GM12878 (cell line): Measurements from ENCODE around the gene STAM2. TPM values are rescaled to one million over a fixed set of nuclear protein-coding genes. Genes with fewer than 3 reads are reported as not detected.
A peak's percentile ranks its signal among the peaks of the same experiment; 100 is the strongest.
"Not testable (repeated sequence)": the region's sequence is repeated elsewhere in the genome, so short reads cannot be mapped to it uniquely, and the experiment has no call there.

Experiments used
- ATAC-seq: fragments of 200-7000 bp; cut with Tn5 transposase; 3 replicates; pipeline ENCODE4 v1.9.1; 2020; ENCODE audit warnings: mild to moderate bottlenecking, moderate library complexity
- BruUV-seq: library from RNA; stranded (reverse); fragments of 400-500 nt; replicated peaks from 2 replicates; lab custom pipeline; 2021; lab: Mats Ljungman, UMichigan
- CTCF ChIA-PET: fragments of 300-600 bp; sonication (Branson Sonifier 250); formaldehyde crosslinking; extraction: SDS; loops from one replicate; lab custom pipeline; 2021; ENCODE audit warnings: inconsistent platforms; lab: Yijun Ruan, JAX
- POLR2A ChIA-PET: fragments of 350-600 bp; formaldehyde crosslinking; extraction: SDS; loops from one replicate; lab custom pipeline; 2021; ENCODE audit warnings: inconsistent platforms; lab: Charles Lee
- RAD21 ChIA-PET: fragments of 300-600 bp; sonication (Branson Sonifier 250); formaldehyde crosslinking; loops from one replicate; lab custom pipeline; 2023; ENCODE audit warnings: antibody characterized with exemption; ENCODE audit not compliant: unreplicated experiment; lab: Charles Lee
- SMC1A ChIA-PET: fragments of 300-600 bp; sonication (Branson Sonifier 250); formaldehyde crosslinking; loops from one replicate; lab custom pipeline; 2023; ENCODE audit not compliant: unreplicated experiment, uncharacterized antibody; lab: Charles Lee
- DNase-seq: peaks from one replicate; pipeline ENCODE4 v3.0.0-alpha.2; 2011; ENCODE audit warnings: low read depth, low spot score
- FAIRE-seq: peaks from 3 replicates; lab custom pipeline; 2011; peaks lifted over from hg19 to GRCh38; lab: Jason Lieb, UNC
- H2AFZ ChIP-seq: 2 replicates; pipeline ENCODE4 v1.6.0; 2011; ENCODE audit warnings: low read depth, low read length, control low read depth; ENCODE audit not compliant: control insufficient read depth
- H3K27ac ChIP-seq: 2 replicates; pipeline ENCODE4 v1.5.1; 2011; ENCODE audit warnings: control low read depth; ENCODE audit not compliant: control insufficient read depth, insufficient read depth
- H3K27me3 ChIP-seq, 2 experiments: replicated peaks in 1 of 2; 2 replicates each; pipeline versions ENCODE4 v1.6.0 to v1.6.1; 2011; ENCODE audit warnings: low read length in 1 of 2; ENCODE audit not compliant: control insufficient read depth in 2 of 2, insufficient read depth in 2 of 2
- H3K36me3 ChIP-seq, 2 experiments: 2 replicates each; pipeline ENCODE4 v1.5.1; 2011; ENCODE audit warnings: low read length in 1 of 2; ENCODE audit not compliant: control insufficient read depth in 2 of 2, insufficient read depth in 2 of 2
- H3K4me1 ChIP-seq: 2 replicates; pipeline ENCODE4 v1.6.1; 2011; ENCODE audit warnings: mild to moderate bottlenecking, low read length, moderate library complexity, mixed read lengths; ENCODE audit not compliant: control insufficient read depth, insufficient read depth
- H3K4me2 ChIP-seq: 2 replicates; pipeline ENCODE4 v1.6.0; 2011; ENCODE audit warnings: control low read depth; ENCODE audit not compliant: control insufficient read depth, insufficient read depth
- H3K4me3 ChIP-seq: fragments of 200-600 bp; sonication (generic); 2 replicates; pipeline ENCODE4 v1.5.1; 2016
- H3K79me2 ChIP-seq: 2 replicates; pipeline ENCODE4 v1.6.0; 2011; ENCODE audit warnings: low read length; ENCODE audit not compliant: control insufficient read depth, insufficient read depth
- H3K9ac ChIP-seq: 2 replicates; pipeline ENCODE4 v1.8.0; 2011; ENCODE audit warnings: low read length, control low read depth, mixed read lengths; ENCODE audit not compliant: control insufficient read depth, insufficient read depth
- H3K9me3 ChIP-seq: replicated peaks from 3 replicates; pipeline ENCODE4 v1.5.1; 2011; ENCODE audit warnings: mild to moderate bottlenecking, low read length; ENCODE audit not compliant: control insufficient read depth, insufficient read depth
- H4K20me1 ChIP-seq: 2 replicates; pipeline ENCODE4 v1.6.0; 2011; ENCODE audit not compliant: control insufficient read depth, insufficient read depth
- BMI1 ChIP-seq: fragments of 450-650 bp; IDR thresholded peaks from 2 replicates; pipeline ENCODE4 v1.6.1; 2016; ENCODE audit warnings: mild to moderate bottlenecking, moderate library complexity, borderline replicate concordance
- CREB1 ChIP-seq: IDR thresholded peaks from 2 replicates; pipeline ENCODE4 v1.6.1; 2012; ENCODE audit warnings: low read depth, mild to moderate bottlenecking, inconsistent platforms
- GATAD2B ChIP-seq: fragments of 450-650 bp; conservative IDR thresholded peaks from 2 replicates; pipeline ENCODE4 v1.6.1; 2017; ENCODE audit warnings: low read depth, mild to moderate bottlenecking, moderate library complexity
- HDAC6 ChIP-seq: fragments of 200-600 bp; sonication (generic); IDR thresholded peaks from one replicate; pipeline ENCODE4 v1.8.0; 2017; ENCODE audit warnings: antibody characterized with exemption; ENCODE audit not compliant: unreplicated experiment
- PAX8 ChIP-seq: fragments of 450-650 bp; IDR thresholded peaks from 2 replicates; pipeline ENCODE4 v1.6.1; 2017; ENCODE audit warnings: mild to moderate bottlenecking, moderate library complexity
- RAD21 ChIP-seq: IDR thresholded peaks from 2 replicates; pipeline ENCODE4 v1.6.1; 2011; ENCODE audit warnings: mild to moderate bottlenecking, low read depth, low read length, moderate library complexity; ENCODE audit not compliant: insufficient read depth
- RB1 ChIP-seq: fragments of 450-650 bp; formaldehyde crosslinking; IDR thresholded peaks from 2 replicates; pipeline ENCODE4 v1.6.1; 2017; ENCODE audit warnings: mild to moderate bottlenecking, borderline replicate concordance
- SMAD1 ChIP-seq: fragments of 450-650 bp; IDR thresholded peaks from 2 replicates; pipeline ENCODE4 v1.6.1; 2018; ENCODE audit warnings: mild to moderate bottlenecking, low read depth; ENCODE audit not compliant: partially characterized antibody
- SMAD5 ChIP-seq: IDR thresholded peaks from 2 replicates; pipeline ENCODE4 v1.6.1; 2016; ENCODE audit warnings: antibody characterized with exemption, low read depth
- SMC3 ChIP-seq: IDR thresholded peaks from 2 replicates; pipeline ENCODE4 v1.6.1; 2011; ENCODE audit warnings: low read length, improper control_type of control experiment, borderline replicate concordance
- SP1 ChIP-seq: IDR thresholded peaks from one replicate; pipeline ENCODE4 v1.6.1; 2011; ENCODE audit warnings: low read depth, low read length
- SRF ChIP-seq, 2 experiments: IDR thresholded peaks; 2 replicates each; pipeline ENCODE4 v1.6.1; 2011; ENCODE audit warnings: low read depth in 2 of 2, low read length in 2 of 2, mild to moderate bottlenecking in 1 of 2, moderate library complexity in 1 of 2
- ZSCAN29 ChIP-seq: fragments of 450-650 bp; IDR thresholded peaks from 2 replicates; pipeline ENCODE4 v1.6.1; 2017; ENCODE audit warnings: mild to moderate bottlenecking, moderate library complexity
- whole genome bisulfite sequencing: methylation state at CpG from one replicate; pipeline ENCODE4 v1.1.6; 2016; ENCODE audit warnings: low lambda C conversion rate; ENCODE audit not compliant: insufficient replicate concordance, insufficient coverage; ENCODE audit errors: missing lambda C conversion rate; 5-methylcytosine and 5-hydroxymethylcytosine counted together
- in situ Hi-C: fragments of 300-500 bp; cut with MboI; formaldehyde crosslinking; loops from 9 replicates; pipeline ENCODE4 v1.14.3; 2018; ENCODE audit warnings: mixed read lengths
- intact Hi-C: fragments of 100-400 bp; cut with micrococcal nuclease; formaldehyde crosslinking; loops from one replicate; pipeline ENCODE4 v1.14.2; 2022; ENCODE audit not compliant: unreplicated experiment
- polyA plus RNA-seq, 11 experiments: library from polyadenylated mRNA; depleted of rRNA in 4 of 11; unstranded in 6 of 11; stranded (reverse) in 5 of 11; fragments of >200 nt; fragmentation: Nextera tagmentation in 4 of 11; fragmentation: Illumina TruSeq in 1 of 11; extraction: Ambion mirVana in 4 of 11; extraction: Trizol in 1 of 11; gene quantifications; 1 replicate in 1 of 11; 2 replicates in 10 of 11; pipeline versions ENCODE4 v1.2.1 to v1.2.3, GENCODE V29; 2011 to 2016; ENCODE audit warnings: inconsistent platforms in 2 of 11, missing spikeins in 2 of 11, low read depth in 1 of 11
- total RNA-seq, 4 experiments: library from RNA; depleted of rRNA in 3 of 4; stranded (reverse); fragments of >200 nt in 3 of 4; fragmentation: Illumina TruSeq in 1 of 4; extraction: Trizol in 1 of 4; gene quantifications; 2 replicates each; pipeline versions ENCODE4 v1.2.1 to v1.2.3, GENCODE V29; 2013 to 2021
- TF ChIP-seq, protein P1 (sequence below), 3 experiments: IDR thresholded peaks in 2 of 3; conservative IDR thresholded peaks in 1 of 3; 2 replicates each; pipeline ENCODE4 v1.5.1; 2011; ENCODE audit warnings: low read depth in 3 of 3, low read length in 3 of 3, mild to moderate bottlenecking in 3 of 3, control low read depth in 2 of 3, moderate library complexity in 2 of 3, inconsistent platforms in 1 of 3, mixed read lengths in 1 of 3; ENCODE audit not compliant: control insufficient read depth in 2 of 3, insufficient read depth in 1 of 3; ENCODE audit errors: extremely low read depth in 1 of 3

Gene STAM2
- total and polyA plus RNA-seq, 10 of the 15 experiments (the other 5 are each of a cell fraction or from before 2014, with no cell fraction given): 4.4 to 21.6 (median 16.2) TPM

DNA sequence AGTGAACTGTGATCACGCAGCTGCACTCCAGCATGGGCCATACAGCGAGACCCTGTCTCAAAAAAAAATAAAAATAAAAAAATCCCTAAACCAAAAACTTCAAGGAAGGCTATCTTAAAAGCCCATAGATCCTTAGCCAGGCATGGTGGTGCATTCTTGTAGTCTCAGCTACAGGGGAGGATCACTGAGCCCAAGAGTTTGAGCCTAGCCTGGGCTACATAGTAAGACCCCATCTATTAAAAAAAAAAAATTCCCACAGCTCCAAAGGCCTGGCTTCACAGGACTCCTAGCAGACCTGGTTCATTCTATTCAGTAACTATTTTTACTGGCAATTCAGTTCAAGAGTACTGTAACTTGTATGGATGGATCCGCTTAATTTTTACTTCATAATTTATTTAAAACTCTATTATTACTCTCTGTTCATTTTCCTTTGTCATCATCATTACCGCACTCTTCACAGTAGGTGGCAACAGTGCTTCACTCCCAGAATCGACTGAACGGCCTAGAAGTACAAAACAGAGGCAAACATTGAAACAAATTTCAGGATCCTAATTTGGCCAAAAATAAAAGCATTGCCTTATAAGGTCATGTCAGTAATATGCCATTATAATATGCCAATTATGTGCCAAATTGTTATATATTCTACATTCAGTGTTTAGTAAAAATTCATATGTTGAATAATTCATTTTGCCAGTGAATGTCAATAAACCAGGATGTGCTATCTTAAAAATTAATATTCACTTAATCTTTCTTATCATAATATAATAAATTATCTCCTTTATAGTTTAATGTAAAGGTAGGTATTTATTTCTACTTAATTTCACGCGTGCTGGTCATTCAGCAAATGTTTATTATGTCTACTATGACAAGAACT is 14.3 kb upstream of the STAM2 start (continued):
- no peak for TF ChIP-seq SP1
- no peak for TF ChIP-seq PAX8
- TF ChIP-seq SMAD1: no peak
- TF ChIP-seq SMAD5: no peak
- TF ChIP-seq GATAD2B: no peak
- no peak for TF ChIP-seq HDAC6
- TF ChIP-seq SMC3: peak; percentile 91; the same call in 1 of the 2 replicates
- no peak for TF ChIP-seq ZSCAN29
- TF ChIP-seq BMI1: 0 out of 2 replicates have a peak, but pooled peaks have one; percentile 17
- TF ChIP-seq, protein P1, sequence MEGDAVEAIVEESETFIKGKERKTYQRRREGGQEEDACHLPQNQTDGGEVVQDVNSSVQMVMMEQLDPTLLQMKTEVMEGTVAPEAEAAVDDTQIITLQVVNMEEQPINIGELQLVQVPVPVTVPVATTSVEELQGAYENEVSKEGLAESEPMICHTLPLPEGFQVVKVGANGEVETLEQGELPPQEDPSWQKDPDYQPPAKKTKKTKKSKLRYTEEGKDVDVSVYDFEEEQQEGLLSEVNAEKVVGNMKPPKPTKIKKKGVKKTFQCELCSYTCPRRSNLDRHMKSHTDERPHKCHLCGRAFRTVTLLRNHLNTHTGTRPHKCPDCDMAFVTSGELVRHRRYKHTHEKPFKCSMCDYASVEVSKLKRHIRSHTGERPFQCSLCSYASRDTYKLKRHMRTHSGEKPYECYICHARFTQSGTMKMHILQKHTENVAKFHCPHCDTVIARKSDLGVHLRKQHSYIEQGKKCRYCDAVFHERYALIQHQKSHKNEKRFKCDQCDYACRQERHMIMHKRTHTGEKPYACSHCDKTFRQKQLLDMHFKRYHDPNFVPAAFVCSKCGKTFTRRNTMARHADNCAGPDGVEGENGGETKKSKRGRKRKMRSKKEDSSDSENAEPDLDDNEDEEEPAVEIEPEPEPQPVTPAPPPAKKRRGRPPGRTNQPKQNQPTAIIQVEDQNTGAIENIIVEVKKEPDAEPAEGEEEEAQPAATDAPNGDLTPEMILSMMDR (IDR thresholded peaks at IDR 0.05 in 2 of 3, conservative IDR thresholded peaks at IDR 0.05 in 1 of 3; ENCODE audit: control insufficient read depth in 2 of 3, extremely low read depth in 1 of 3, insufficient read depth in 1 of 3, low read depth in 3 of 3, low read length in 3 of 3): peak; percentile 71 to 79 (median 73)
- TF ChIP-seq CREB1: no peak
- peak; percentile 97 for TF ChIP-seq RAD21
- peak in 1 of 2 experiments; percentile 70; a peak in 1 of 4 replicates for TF ChIP-seq SRF (IDR thresholded peaks at IDR 0.05; ENCODE audit: low read depth in 2 of 2, low read length in 2 of 2)
- no peak for TF ChIP-seq RB1

DNA sequence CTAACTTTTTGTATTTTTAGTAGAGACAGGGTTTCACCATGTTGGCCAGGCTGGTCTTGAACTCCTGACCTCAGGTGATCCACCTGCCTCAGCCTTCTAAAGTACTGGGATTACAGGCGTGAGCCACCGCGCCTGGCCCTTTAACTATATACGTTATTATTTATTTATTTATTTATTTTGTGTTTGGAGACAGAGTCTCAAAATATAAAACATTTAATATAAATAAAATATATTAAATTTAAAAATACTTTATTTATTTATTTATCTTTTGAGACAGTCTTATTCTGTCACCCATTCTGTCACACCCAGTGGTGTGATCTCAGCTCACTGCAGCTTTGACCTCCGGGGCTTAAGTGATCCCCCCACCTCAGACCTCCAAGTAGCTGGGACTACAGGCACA is 11.2 kb upstream of the STAM2 start:
- H3K36me3 ChIP-seq, H3K27me3 ChIP-seq, H4K20me1 ChIP-seq, H3K79me2 ChIP-seq, H2AFZ ChIP-seq, H3K9me3 ChIP-seq, H3K4me2 ChIP-seq, intact Hi-C loops, BruUV-seq, H3K4me3 ChIP-seq, DNase-seq, H3K4me1 ChIP-seq, H3K9ac ChIP-seq, FAIRE-seq, ATAC-seq, H3K27ac ChIP-seq: not testable (repeated sequence)
- ChIA-PET POLR2A (interaction anchor here (0.6 kb wide), 1 partner anchor 563 kb away, joined by 6 read pairs; no protein-coding TSS in a partner anchor), SMC1A (interaction anchor here (0.6 to 1.5 kb wide), 7 partner anchors 11 to 450 kb away, joined by 3 to 6 read pairs (median 4); partner anchors contain the start of gene STAM2), RAD21 (interaction anchor here (0.9 to 1.9 kb wide), 3 partner anchors 10 to 449 kb away, joined by 3 to 8 read pairs (median 3); no protein-coding TSS in a partner anchor), CTCF (interaction anchor here (0.7 to 4.8 kb wide), 10 partner anchors 11 to 556 kb away, joined by 3 to 38 read pairs (median 4); partner anchors contain the start of gene STAM2)
- WGBS: 73% methylated on average over 5 of the region's 5 CpGs
- in situ Hi-C loops: loop anchor here (25.0 kb wide), 1 partner anchor 1325 kb away; no protein-coding TSS in a partner anchor
